Dendritic cell treated with granulocyte-macrophage colony-stimulating factor and Interleukin-4, amounts not matched to agents 40 ng/mL and 50 ng/mL, for 4 days (primary cell): Measurements from ENCODE around the gene CREB1.

ENCODE experiments used
- H3K27ac Mint-ChIP-seq: one replicate; pipeline ENCODE4 v1.8.0; 2022; ENCODE audit warnings: mild to moderate bottlenecking, mixed read lengths
- H3K27me3 Mint-ChIP-seq: one replicate; pipeline ENCODE4 v1.8.0; 2022; ENCODE audit warnings: mild to moderate bottlenecking, mixed read lengths
- H3K36me3 Mint-ChIP-seq: one replicate; pipeline ENCODE4 v1.8.0; 2022; ENCODE audit warnings: low read depth, mixed read lengths
- H3K4me1 Mint-ChIP-seq: one replicate; pipeline ENCODE4 v1.8.0; 2022; ENCODE audit warnings: low read depth, mixed read lengths
- H3K4me3 Mint-ChIP-seq: one replicate; pipeline ENCODE4 v1.8.0; 2022; ENCODE audit warnings: mild to moderate bottlenecking, moderate library complexity, mixed read lengths
- H3K9me3 Mint-ChIP-seq: one replicate; pipeline ENCODE4 v1.8.0; 2022; ENCODE audit warnings: mixed read lengths
- intact Hi-C: fragments of 100-400 bp; cut with micrococcal nuclease; formaldehyde crosslinking; loops from one replicate; pipeline ENCODE4 v1.15.0; 2022

CREB1 gene

GRCh38 chr2:207539470-207539869 lies 9.7 kb downstream of the CREB1 start:
- Mint-ChIP-seq H3K9me3 (no peaks in the 10 kb centered on the region), H3K4me3 (no peak overlapping the region), H3K36me3 (peaks cover 25% of the 10 kb centered on the region), H3K27me3 (no peaks in the 10 kb centered on the region), H3K4me1 (peaks cover 28% of the 10 kb centered on the region), H3K27ac (no peak overlapping the region)
- intact Hi-C loops, result no loop called here

- H3K27me3 Mint-ChIP-seq, result no peaks in the 10 kb centered on the region
- H3K36me3 Mint-ChIP-seq, result peaks cover 34% of the 10 kb centered on the region
- intact Hi-C loops, result no loop called here
- no peak overlapping the region for H3K4me3 Mint-ChIP-seq
- no peak overlapping the region for H3K27ac Mint-ChIP-seq
- H3K9me3 Mint-ChIP-seq, result no peaks in the 10 kb centered on the region
- H3K4me1 Mint-ChIP-seq, result peaks cover 31% of the 10 kb centered on the region
Measured at GRCh38 chr2:207540431-207540830, 10.7 kb downstream of the CREB1 start.

- peaks cover 34% of the 10 kb centered on the region for H3K4me1 Mint-ChIP-seq
- H3K36me3 Mint-ChIP-seq, result peaks cover 44% of the 10 kb centered on the region
- H3K27ac Mint-ChIP-seq, result no peak overlapping the region
- intact Hi-C loops, result no loop called here
- H3K9me3 Mint-ChIP-seq, result no peaks in the 10 kb centered on the region
- H3K27me3 Mint-ChIP-seq, result no peaks in the 10 kb centered on the region
- no peak overlapping the region for H3K4me3 Mint-ChIP-seq
Measured at GRCh38 chr2:207541933-207542332, 12.2 kb downstream of the CREB1 start.

GRCh38 chr2:207543272-207543671 lies 13.5 kb downstream of the CREB1 start:
- Mint-ChIP-seq H3K27ac (no peak overlapping the region), H3K27me3 (no peaks in the 10 kb centered on the region), H3K36me3 (peaks cover 36% of the 10 kb centered on the region), H3K4me3 (no peak overlapping the region), H3K9me3 (no peaks in the 10 kb centered on the region), H3K4me1 (peaks cover 29% of the 10 kb centered on the region)
- intact Hi-C loops, result no loop called here

- Mint-ChIP-seq H3K27me3 (no peaks in the 10 kb centered on the region), H3K36me3 (peaks cover 24% of the 10 kb centered on the region), H3K4me3 (no peak overlapping the region), H3K4me1 (peaks cover 35% of the 10 kb centered on the region), H3K27ac (no peak overlapping the region), H3K9me3 (no peaks in the 10 kb centered on the region)
- intact Hi-C loops, result no loop called here
Measured at GRCh38 chr2:207546822-207547221, 17.1 kb downstream of the CREB1 start.

GRCh38 chr2:207549145-207549544 lies 19.4 kb downstream of the CREB1 start:
- H3K27me3 Mint-ChIP-seq, result no peaks in the 10 kb centered on the region
- intact Hi-C loops, result no loop called here
- H3K36me3 Mint-ChIP-seq, result peaks cover 34% of the 10 kb centered on the region
- no peak overlapping the region for H3K27ac Mint-ChIP-seq
- H3K4me1 Mint-ChIP-seq, result peaks cover 35% of the 10 kb centered on the region
- no peaks in the 10 kb centered on the region for H3K9me3 Mint-ChIP-seq
- H3K4me3 Mint-ChIP-seq, result no peak overlapping the region

- Mint-ChIP-seq H3K36me3 (peaks cover 60% of the 10 kb centered on the region), H3K27ac (no peak overlapping the region), H3K27me3 (no peaks in the 10 kb centered on the region), H3K4me3 (no peak overlapping the region), H3K4me1 (peaks cover 40% of the 10 kb centered on the region), H3K9me3 (no peaks in the 10 kb centered on the region)
- intact Hi-C loops, result no loop called here
Measured at GRCh38 chr2:207558079-207558491, 28.3 kb downstream of the CREB1 start.

- Mint-ChIP-seq H3K27me3 (no peaks in the 10 kb centered on the region), H3K4me3 (no peak overlapping the region), H3K27ac (no peak overlapping the region), H3K4me1 (peaks cover 37% of the 10 kb centered on the region), H3K9me3 (no peaks in the 10 kb centered on the region), H3K36me3 (peaks cover 78% of the 10 kb centered on the region)
- intact Hi-C loops, result no loop called here
Measured at GRCh38 chr2:207561386-207562080, 31.8 kb downstream of the CREB1 start.

GRCh38 chr2:207565736-207566500 lies 36.2 kb downstream of the CREB1 start:
- Mint-ChIP-seq H3K36me3 (peaks cover 78% of the 10 kb centered on the region), H3K9me3 (no peaks in the 10 kb centered on the region), H3K27ac (no peak overlapping the region), H3K4me3 (no peak overlapping the region), H3K27me3 (no peaks in the 10 kb centered on the region), H3K4me1 (peaks cover 8% of the 10 kb centered on the region)
- intact Hi-C loops, result no loop called here

GRCh38 chr2:207567671-207568070 lies 37.9 kb downstream of the CREB1 start:
- Mint-ChIP-seq H3K4me1 (no peaks in the 10 kb centered on the region), H3K27ac (no peak overlapping the region), H3K9me3 (no peaks in the 10 kb centered on the region), H3K36me3 (peaks cover 84% of the 10 kb centered on the region), H3K4me3 (no peak overlapping the region), H3K27me3 (no peaks in the 10 kb centered on the region)
- intact Hi-C loops, result no loop called here

GRCh38 chr2:207571370-207571769 lies 41.6 kb downstream of the CREB1 start:
- intact Hi-C loops, result no loop called here

GRCh38 chr2:207584952-207585351 lies 55.2 kb downstream of the CREB1 start:
- intact Hi-C loops, result loop anchor here (10.0 kb wide), 1 partner anchor 750 kb away; no protein-coding TSS in a partner anchor
- H3K27ac Mint-ChIP-seq, result no peak overlapping the region
- H3K27me3 Mint-ChIP-seq, result no peaks in the 10 kb centered on the region
- H3K36me3 Mint-ChIP-seq, result peaks cover 95% of the 10 kb centered on the region
- no peak overlapping the region for H3K4me3 Mint-ChIP-seq
- peaks cover 14% of the 10 kb centered on the region for H3K4me1 Mint-ChIP-seq
- H3K9me3 Mint-ChIP-seq, result no peaks in the 10 kb centered on the region

More at GRCh38 chr2:207571370-207571769, 41.6 kb downstream of the CREB1 start:
- H3K4me1 Mint-ChIP-seq, result no peaks in the 10 kb centered on the region
- no peak overlapping the region for H3K27ac Mint-ChIP-seq
- peaks cover 81% of the 10 kb centered on the region for H3K36me3 Mint-ChIP-seq
- H3K9me3 Mint-ChIP-seq, result no peaks in the 10 kb centered on the region
- H3K27me3 Mint-ChIP-seq, result no peaks in the 10 kb centered on the region
- H3K4me3 Mint-ChIP-seq, result no peak overlapping the region

- Mint-ChIP-seq H3K9me3 (peaks cover 8% of the 10 kb centered on the region), H3K27me3 (no peaks in the 10 kb centered on the region), H3K27ac (no peak overlapping the region), H3K36me3 (peaks cover 98% of the 10 kb centered on the region), H3K4me3 (no peak overlapping the region), H3K4me1 (peaks cover 14% of the 10 kb centered on the region)
- intact Hi-C loops, result loop anchor here (10.0 kb wide), 1 partner anchor 747 kb away; no protein-coding TSS in a partner anchor
Measured at GRCh38 chr2:207587305-207587704, 57.5 kb downstream of the CREB1 start.

- intact Hi-C loops, result loop anchor here (10.0 kb wide), 1 partner anchor 746 kb away; no protein-coding TSS in a partner anchor
- H3K36me3 Mint-ChIP-seq, result peaks cover 100% of the 10 kb centered on the region
- no peaks in the 10 kb centered on the region for H3K27me3 Mint-ChIP-seq
- no peak overlapping the region for H3K27ac Mint-ChIP-seq
- H3K4me1 Mint-ChIP-seq, result peaks cover 16% of the 10 kb centered on the region
- no peak overlapping the region for H3K4me3 Mint-ChIP-seq
- H3K9me3 Mint-ChIP-seq, result peaks cover 13% of the 10 kb centered on the region
Measured at GRCh38 chr2:207589143-207589542, 59.4 kb downstream of the CREB1 start.
